OCI-LY3 (cell line): ENCODE results near the gene CACNA2D1.

ENCODE experiments used
- H2AFZ ChIP-seq: fragments of 200-600, 300-600 bp; shearing (Covaris generic); 2 replicates; pipeline ENCODE4 v1.6.0; 2014; ENCODE audit warnings: antibody characterized with exemption, low read depth, low read length
- H3K27ac ChIP-seq: fragments of 200-600, 300-600 bp; sonication (generic); 2 replicates; pipeline ENCODE4 v1.5.1; 2014; ENCODE audit warnings: mild to moderate bottlenecking, low read length, moderate library complexity, mixed read lengths
- H3K27me3 ChIP-seq: fragments of 200-600, 300-600 bp; sonication (generic); 2 replicates; pipeline ENCODE4 v1.6.1; 2014; ENCODE audit warnings: low read depth, low read length, mixed read lengths
- H3K36me3 ChIP-seq: fragments of 200-600, 300-600 bp; sonication (generic); replicated peaks from 2 replicates; pipeline ENCODE3; 2014; ENCODE audit warnings: low read depth, low read length, mixed read lengths
- H3K4me1 ChIP-seq: fragments of 300-600, 200-600 bp; sonication (generic); 2 replicates; pipeline ENCODE4 v1.6.1; 2014; ENCODE audit warnings: low read length, mixed read lengths
- H3K4me2 ChIP-seq: fragments of 200-600, 300-600 bp; sonication (generic); 2 replicates; pipeline ENCODE4 v1.6.1; 2014; ENCODE audit warnings: low read length, mixed read lengths
- H3K4me3 ChIP-seq: fragments of 300-600, 200-600 bp; sonication (generic); 2 replicates; pipeline ENCODE4 v1.5.1; 2014; ENCODE audit warnings: antibody characterized with exemption, mild to moderate bottlenecking, low read length, moderate library complexity
- H3K79me2 ChIP-seq: fragments of 300-600, 200-600 bp; shearing (Covaris generic); 2 replicates; pipeline ENCODE4 v1.6.1; 2014; ENCODE audit warnings: mild to moderate bottlenecking, low read length, mixed read lengths
- H3K9ac ChIP-seq: fragments of 300-600, 200-600 bp; shearing (Covaris generic); 2 replicates; pipeline ENCODE4 v1.6.0; 2014; ENCODE audit warnings: mild to moderate bottlenecking, low read length, moderate library complexity
- H3K9me3 ChIP-seq: fragments of 200-600, 300-600 bp; shearing (Covaris generic); 2 replicates; pipeline ENCODE4 v1.6.1; 2014; ENCODE audit warnings: low read length, mixed read lengths; ENCODE audit not compliant: insufficient read depth
- H4K20me1 ChIP-seq: fragments of 200-600, 300-600 bp; sonication (generic); 2 replicates; pipeline ENCODE4 v1.6.1; 2016; ENCODE audit warnings: low read length, mixed read lengths; ENCODE audit not compliant: insufficient read depth
- EZH2phosphoT487 ChIP-seq: fragments of 200-600 bp; shearing (Covaris generic); IDR thresholded peaks from 2 replicates; pipeline ENCODE4 v1.6.1; 2018; ENCODE audit warnings: antibody characterized with exemption, mixed run types, low read depth
- TF ChIP-seq, protein P1 (sequence below): fragments of 200-600, 300-600 bp; sonication (generic); IDR thresholded peaks from 2 replicates; pipeline ENCODE4 v1.5.1; 2014; ENCODE audit warnings: antibody characterized with exemption, low read length, low read depth

The CACNA2D1 gene

DNA sequence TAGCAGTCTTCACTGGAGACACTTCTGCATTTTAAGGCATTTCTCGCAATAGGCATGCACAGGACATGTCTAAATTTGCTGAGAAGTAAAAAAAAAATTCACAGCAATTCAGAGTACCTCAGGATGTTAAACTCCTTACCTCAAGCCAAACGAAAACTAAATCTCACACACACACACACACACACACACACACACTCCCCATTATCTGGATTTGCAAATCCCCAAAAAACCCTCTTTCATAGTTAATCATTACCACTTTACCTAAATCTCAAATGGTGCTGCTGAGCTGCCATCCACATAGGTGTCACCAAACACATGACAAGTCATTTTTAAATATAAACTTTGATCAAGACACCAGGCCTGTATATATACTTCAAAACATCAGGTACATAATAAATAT lies 31.8 kb downstream of the CACNA2D1 start:
- H3K4me1 ChIP-seq, result peaks cover 33% of the 10 kb centered on the region
- no peak overlapping the region for H3K4me3 ChIP-seq
- H3K27ac ChIP-seq, result no peak overlapping the region
- no peaks in the 10 kb centered on the region for H3K27me3 ChIP-seq
- 0 out of 2 replicates have a peak overlapping the region, but pooled peaks have one; percentile 59 for H3K4me2 ChIP-seq
- no peaks in the 10 kb centered on the region for H3K79me2 ChIP-seq
- no peak overlapping the region for H3K9ac ChIP-seq
- H3K36me3 ChIP-seq, result no peaks in the 10 kb centered on the region
- no peak for TF ChIP-seq EZH2phosphoT487
- TF ChIP-seq, protein P1, sequence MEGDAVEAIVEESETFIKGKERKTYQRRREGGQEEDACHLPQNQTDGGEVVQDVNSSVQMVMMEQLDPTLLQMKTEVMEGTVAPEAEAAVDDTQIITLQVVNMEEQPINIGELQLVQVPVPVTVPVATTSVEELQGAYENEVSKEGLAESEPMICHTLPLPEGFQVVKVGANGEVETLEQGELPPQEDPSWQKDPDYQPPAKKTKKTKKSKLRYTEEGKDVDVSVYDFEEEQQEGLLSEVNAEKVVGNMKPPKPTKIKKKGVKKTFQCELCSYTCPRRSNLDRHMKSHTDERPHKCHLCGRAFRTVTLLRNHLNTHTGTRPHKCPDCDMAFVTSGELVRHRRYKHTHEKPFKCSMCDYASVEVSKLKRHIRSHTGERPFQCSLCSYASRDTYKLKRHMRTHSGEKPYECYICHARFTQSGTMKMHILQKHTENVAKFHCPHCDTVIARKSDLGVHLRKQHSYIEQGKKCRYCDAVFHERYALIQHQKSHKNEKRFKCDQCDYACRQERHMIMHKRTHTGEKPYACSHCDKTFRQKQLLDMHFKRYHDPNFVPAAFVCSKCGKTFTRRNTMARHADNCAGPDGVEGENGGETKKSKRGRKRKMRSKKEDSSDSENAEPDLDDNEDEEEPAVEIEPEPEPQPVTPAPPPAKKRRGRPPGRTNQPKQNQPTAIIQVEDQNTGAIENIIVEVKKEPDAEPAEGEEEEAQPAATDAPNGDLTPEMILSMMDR, result no peak
- no peaks in the 10 kb centered on the region for H3K9me3 ChIP-seq
- H2AFZ ChIP-seq, result no peak overlapping the region
- H4K20me1 ChIP-seq, result no peaks in the 10 kb centered on the region

DNA sequence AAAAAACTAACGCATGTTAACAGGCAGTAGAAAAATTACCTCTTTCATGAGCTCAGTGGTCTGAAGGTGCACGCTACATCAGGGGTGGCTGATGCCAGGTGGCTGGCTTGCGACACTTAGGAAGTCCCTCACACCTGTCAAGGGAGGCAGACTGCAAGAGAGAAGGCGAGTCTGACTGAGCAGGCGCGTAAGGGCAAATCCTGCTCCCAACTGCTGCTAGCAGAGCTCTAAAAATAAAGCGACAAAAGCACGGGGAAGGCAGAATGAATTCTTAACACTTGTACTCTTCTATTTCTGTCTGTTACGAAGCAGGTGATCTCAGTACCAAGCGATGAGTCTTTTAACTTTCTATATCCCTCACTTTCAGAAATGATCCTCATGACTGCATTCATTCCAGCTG lies 33.1 kb downstream of the CACNA2D1 start:
- Histone ChIP-seq H3K27me3 (no peaks in the 10 kb centered on the region), H2AFZ (peak overlapping the region; percentile 72), H3K27ac (no peak overlapping the region), H3K36me3 (no peaks in the 10 kb centered on the region), H3K4me3 (peak overlapping the region; percentile 43), H3K9me3 (no peaks in the 10 kb centered on the region), H3K9ac (peak overlapping the region; percentile 1; the same call in 1 of the 2 replicates), H3K4me1 (peaks cover 36% of the 10 kb centered on the region), H3K79me2 (no peaks in the 10 kb centered on the region), H3K4me2 (peak overlapping the region; percentile 59), H4K20me1 (no peaks in the 10 kb centered on the region)
- TF ChIP-seq, protein P1, result no peak
- no peak for TF ChIP-seq EZH2phosphoT487

DNA sequence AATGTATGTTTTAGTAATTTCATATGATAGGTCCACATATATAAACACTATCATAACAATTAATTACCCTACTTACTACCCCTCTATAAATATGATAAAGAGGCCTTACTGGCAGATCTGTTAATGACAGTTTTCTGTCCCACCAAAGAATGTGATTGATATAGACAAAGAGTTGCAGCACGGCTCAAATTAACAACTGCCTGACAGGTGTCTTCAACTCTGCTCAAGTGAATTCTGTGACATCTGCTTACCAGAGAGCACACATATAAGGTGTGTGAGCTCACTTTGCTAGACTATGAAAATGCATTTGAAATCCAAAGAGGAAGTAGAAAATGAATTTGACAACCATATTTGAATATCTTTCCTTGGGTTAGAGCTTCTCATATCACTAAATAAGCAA lies 36.6 kb downstream of the CACNA2D1 start:
- no peak overlapping the region for H3K4me3 ChIP-seq
- 0 out of 2 replicates have a peak overlapping the region, but pooled peaks have one; percentile 29 for H3K9ac ChIP-seq
- no peaks in the 10 kb centered on the region for H4K20me1 ChIP-seq
- H3K79me2 ChIP-seq, result no peaks in the 10 kb centered on the region
- H3K4me1 ChIP-seq, result peaks cover 35% of the 10 kb centered on the region
- H3K27ac ChIP-seq, result peak overlapping the region; percentile 81
- peak overlapping the region; percentile 49 for H3K4me2 ChIP-seq
- H3K36me3 ChIP-seq, result no peaks in the 10 kb centered on the region
- no peaks in the 10 kb centered on the region for H3K27me3 ChIP-seq
- no peak overlapping the region for H2AFZ ChIP-seq
- H3K9me3 ChIP-seq, result peaks cover under 1% of the 10 kb centered on the region; the same call in 1 of the 2 replicates
- no peak for TF ChIP-seq EZH2phosphoT487
- TF ChIP-seq, protein P1, result no peak

DNA sequence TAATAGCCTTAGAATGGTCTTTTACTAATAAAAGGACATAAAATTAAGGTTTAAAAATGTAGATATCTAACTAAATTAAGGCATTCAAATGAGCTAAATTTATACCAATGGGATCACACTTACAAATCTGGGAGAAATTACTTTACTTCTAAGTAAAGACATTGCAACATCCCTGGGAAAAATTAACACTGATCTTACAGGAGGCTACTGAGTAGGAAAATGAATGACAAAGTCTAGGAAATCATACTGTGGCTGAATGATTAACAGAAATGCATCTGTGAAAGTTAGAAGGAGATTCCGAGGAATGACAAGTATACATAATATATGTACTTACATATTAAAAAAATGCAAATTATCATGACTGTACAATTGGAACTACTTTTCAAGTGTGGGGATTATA lies 38.3 kb downstream of the CACNA2D1 start:
- no peak overlapping the region for H3K27ac ChIP-seq
- H3K79me2 ChIP-seq, result no peaks in the 10 kb centered on the region

More for the DNA sequence above, 38.3 kb downstream of the CACNA2D1 start:
- peaks cover 18% of the 10 kb centered on the region for H3K4me1 ChIP-seq
- no peak for TF ChIP-seq EZH2phosphoT487
- TF ChIP-seq, protein P1, result no peak
- no peak overlapping the region for H3K9ac ChIP-seq
- H3K4me3 ChIP-seq, result no peak overlapping the region
- no peaks in the 10 kb centered on the region for H3K27me3 ChIP-seq
- no peak overlapping the region for H2AFZ ChIP-seq
- H3K9me3 ChIP-seq, result peaks cover 3% of the 10 kb centered on the region; the same call in 1 of the 2 replicates
- no peaks in the 10 kb centered on the region for H4K20me1 ChIP-seq
- H3K36me3 ChIP-seq, result no peaks in the 10 kb centered on the region
- no peak overlapping the region for H3K4me2 ChIP-seq
